ENCODE results near the gene ZNF467.

DNA sequence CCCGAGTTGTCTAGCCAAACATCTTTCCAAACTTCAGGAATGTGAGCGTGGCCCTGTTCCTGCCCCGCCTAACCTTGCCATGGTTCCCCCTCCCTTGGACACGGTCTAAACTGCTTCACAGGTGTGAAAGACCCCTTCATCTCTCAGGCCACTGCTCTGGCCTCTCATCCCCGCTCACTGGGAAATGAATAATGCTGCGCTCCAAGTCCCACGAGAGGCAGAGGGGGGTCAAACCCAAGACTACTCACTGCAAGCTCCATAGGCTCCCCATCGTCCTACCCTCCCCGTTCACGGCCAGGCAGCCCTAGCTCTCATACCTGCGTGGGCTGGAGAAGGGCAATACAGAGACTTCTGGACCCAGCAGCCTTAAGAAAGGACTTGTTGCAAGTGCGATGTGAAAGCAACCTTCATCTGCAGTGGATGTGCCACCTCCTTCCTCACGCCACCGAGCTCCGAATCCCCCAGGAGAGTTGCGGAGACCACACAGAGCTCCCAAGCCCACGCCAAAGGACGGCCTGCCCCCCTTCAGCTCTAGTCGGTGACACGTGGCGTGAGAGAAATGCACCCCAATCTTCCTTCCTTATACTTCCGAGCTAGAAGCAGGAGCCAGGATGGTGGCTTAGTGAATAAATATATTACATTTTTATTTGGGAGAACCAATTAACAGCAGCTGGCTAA, 9.7 kb downstream of the ZNF467 start:
- TF ChIP-seq MYC (IDR thresholded peaks at IDR 0.05; ENCODE audit: low read depth, low read length), result no peak
- no peak for TF ChIP-seq CTCF (IDR thresholded peaks at IDR 0.05; ENCODE audit: extremely low read depth in 1 of 2, insufficient read depth in 1 of 2, low read depth in 1 of 2, low read length in 2 of 2)
- TF ChIP-seq POLR2A (IDR thresholded peaks at IDR 0.05; ENCODE audit: low read depth, low read length), result no peak
- TF ChIP-seq POLR2AphosphoS5 (IDR thresholded peaks at IDR 0.05; ENCODE audit: insufficient read depth, low read depth, low read length), result no peak
- TF ChIP-seq EZH2 (IDR thresholded peaks at IDR 0.05; ENCODE audit: borderline replicate concordance, low read depth, low read length, severe bottlenecking), result no peak
- TF ChIP-seq JUN (IDR thresholded peaks at IDR 0.05; ENCODE audit: borderline replicate concordance, insufficient read depth, insufficient read length, low read depth), result no peak

All from endothelial cell of umbilical vein (primary cell).